Esophagus squamous epithelium (tissue), 5 donors: ENCODE data around the gene MXI1. TPM values are rescaled to one million over a fixed set of nuclear protein-coding genes. Genes with fewer than 3 reads are reported as not detected.

Experiments used
- DNase-seq: peaks from one replicate; lab custom pipeline; 2025; lab: John Stamatoyannopoulos, UW
- H3K27ac ChIP-seq, 4 donors: fragments of 200-600 bp; sonication (generic); one replicate each; pipeline ENCODE4 v1.5.1; 2016 to 2019; ENCODE audit warnings: mild to moderate bottlenecking in 1 of 4
- H3K27me3 ChIP-seq, 4 donors: fragments of 200-600 bp; sonication (generic); 1 replicate in 3 of 4; 2 replicates in 1 of 4; pipeline versions ENCODE4 v1.5.1 to v1.6.0; 2017 to 2021; ENCODE audit warnings: antibody characterized with exemption in 1 of 4
- H3K36me3 ChIP-seq, 3 donors: fragments of 200-600 bp; sonication (generic); one replicate each; pipeline ENCODE4 v1.5.1; 2016 to 2019
- H3K4me1 ChIP-seq, 3 donors: fragments of 200-600 bp; sonication (generic); one replicate each; pipeline ENCODE4 v1.5.1; 2017 to 2019
- H3K4me3 ChIP-seq, 4 donors: fragments of 200-600 bp; sonication (generic); 1 replicate in 3 of 4; 2 replicates in 1 of 4; pipeline ENCODE4 v1.5.1; 2016 to 2019; ENCODE audit warnings: mild to moderate bottlenecking in 2 of 4, moderate library complexity in 1 of 4
- H3K9me3 ChIP-seq, 3 donors: fragments of 200-600 bp; sonication (generic); one replicate each; pipeline ENCODE4 v1.5.1; 2016 to 2019
- CTCF ChIP-seq, 6 experiments: fragments of 450-650 bp in 4 of 6; fragments of 200-600 bp in 2 of 6; sonication (generic) in 2 of 6; IDR thresholded peaks; one replicate each; pipeline ENCODE4 v1.5.1; 2016 to 2019; ENCODE audit warnings: antibody characterized with exemption in 6 of 6, mild to moderate bottlenecking in 4 of 6, moderate library complexity in 4 of 6
- POLR2A ChIP-seq, 4 donors: fragments of 450-650 bp; IDR thresholded peaks; one replicate each; pipeline ENCODE4 v1.6.1; 2017; ENCODE audit warnings: antibody characterized with exemption in 4 of 4, mild to moderate bottlenecking in 4 of 4, moderate library complexity in 3 of 4
- WGBS, 2 donors: methylation state at CpG; one replicate each; pipeline ENCODE4 v1.1.5; 2018; 5-methylcytosine and 5-hydroxymethylcytosine counted together
- intact Hi-C: fragments of 100-400 bp; cut with DNase I; formaldehyde crosslinking; loops from one replicate; pipeline ENCODE4 v1.15.0; 2022
- total RNA-seq, 4 donors: library from RNA; depleted of rRNA; stranded (reverse); fragments of >200 nt; gene quantifications; one replicate each; pipeline ENCODE4 v1.1.0, GENCODE V29; 2016
- donor health status: DM: yes; HTN: yes; CAD: no.

Gene MXI1
- total RNA-seq, 4 donors from 2014 or later, result 16.0 to 53.2 (median 35.0) TPM

GRCh38 chr10:110210674-110211464 lies 3.5 kb downstream of the MXI1 start:
- peak overlapping the region; percentile 94 to 97 (median 95) for H3K27ac ChIP-seq
- peaks cover 17 to 57% (median 17%) of the 10 kb centered on the region in 3 donors for H3K4me1 ChIP-seq
- peak; percentile 65 for DNase-seq
- TF ChIP-seq POLR2A (IDR thresholded peaks at IDR 0.05) (peak in 3 of 4 donors; percentile 44 to 87 (median 83)), CTCF (IDR thresholded peaks at IDR 0.05) (peak in 2 of 6 experiments; percentile 4 to 6)
- no peaks in the 10 kb centered on the region for H3K27me3 ChIP-seq
- no peaks in the 10 kb centered on the region for H3K9me3 ChIP-seq
- WGBS, 2 donors, result 0 to 2% methylated on average over 20 to 21 of the region's 61 CpGs
- peak overlapping the region; percentile 67 to 78 (median 74) for H3K4me3 ChIP-seq
- intact Hi-C loops, result no loop called here
- no peaks in the 10 kb centered on the region for H3K36me3 ChIP-seq

- 3 to 9% methylated on average over 10 of the region's 10 CpGs for WGBS, 2 donors
- no peaks in the 10 kb centered on the region for H3K36me3 ChIP-seq
- peak overlapping the region; percentile 67 to 78 (median 74) for H3K4me3 ChIP-seq
- H3K9me3 ChIP-seq, result no peaks in the 10 kb centered on the region
- no peak for TF ChIP-seq CTCF (IDR thresholded peaks at IDR 0.05)
- peak in 1 of 4 donors; percentile 37 for TF ChIP-seq POLR2A (IDR thresholded peaks at IDR 0.05)
- no peaks in the 10 kb centered on the region for H3K27me3 ChIP-seq
- peaks cover 22 to 63% (median 22%) of the 10 kb centered on the region in 3 donors for H3K4me1 ChIP-seq
- no peak for DNase-seq
- intact Hi-C loops, result no loop called here
- H3K27ac ChIP-seq, result peak overlapping the region; percentile 94 to 97 (median 95)
These were observed 4.0 kb downstream of the MXI1 start for GRCh38 chr10:110211465-110211843.

GRCh38 chr10:110212119-110213006 lies 5.0 kb downstream of the MXI1 start:
- peak overlapping the region; percentile 94 to 97 (median 95) for H3K27ac ChIP-seq
- peaks cover 17 to 65% (median 31%) of the 10 kb centered on the region in 3 donors for H3K4me1 ChIP-seq
- no peaks in the 10 kb centered on the region for H3K9me3 ChIP-seq
- H3K4me3 ChIP-seq, result peak overlapping the region in 3 of 4 donors; percentile 73 to 78 (median 74)
- H3K27me3 ChIP-seq, result no peaks in the 10 kb centered on the region
- no peaks in the 10 kb centered on the region for H3K36me3 ChIP-seq
- no peak for TF ChIP-seq CTCF (IDR thresholded peaks at IDR 0.05)
- TF ChIP-seq POLR2A (IDR thresholded peaks at IDR 0.05), result peak in 1 of 4 donors; percentile 56
- WGBS, 2 donors, result 42 to 55% methylated on average over 5 of the region's 5 CpGs
- peak; percentile 8 for DNase-seq
- intact Hi-C loops, result no loop called here

GRCh38 chr10:110214371-110214826 lies 7.0 kb downstream of the MXI1 start:
- no peak for DNase-seq
- no peaks in the 10 kb centered on the region for H3K9me3 ChIP-seq
- no peak overlapping the region for H3K4me3 ChIP-seq
- WGBS, 2 donors, result 33 to 48% methylated on average over 3 of the region's 3 CpGs
- peaks cover 24 to 80% (median 34%) of the 10 kb centered on the region in 3 donors for H3K4me1 ChIP-seq
- intact Hi-C loops, result no loop called here
- no peaks in the 10 kb centered on the region for H3K36me3 ChIP-seq
- H3K27ac ChIP-seq, result peak overlapping the region in 2 of 4 donors; percentile 21 to 95
- H3K27me3 ChIP-seq, result no peaks in the 10 kb centered on the region
- no peak for TF ChIP-seq POLR2A (IDR thresholded peaks at IDR 0.05)
- TF ChIP-seq CTCF (IDR thresholded peaks at IDR 0.05), result no peak
